Gastroesophageal sphincter (tissue), 3 donors: ENCODE data around the gene CCDC85A.

Source experiments
- EP300 ChIP-seq: sonication (generic); formaldehyde crosslinking; IDR thresholded peaks from one replicate; pipeline ENCODE4 v1.6.1; 2017; ENCODE audit warnings: antibody characterized with exemption, mild to moderate bottlenecking
- TF ChIP-seq, protein P1 (sequence below), 4 experiments: fragments of 200-600 bp in 2 of 4; fragments of 450-650 bp in 2 of 4; sonication (generic) in 1 of 4; IDR thresholded peaks; one replicate each; pipeline ENCODE4 v1.5.1; 2017 to 2019; ENCODE audit warnings: antibody characterized with exemption in 4 of 4, mild to moderate bottlenecking in 2 of 4, moderate library complexity in 2 of 4

DNA sequence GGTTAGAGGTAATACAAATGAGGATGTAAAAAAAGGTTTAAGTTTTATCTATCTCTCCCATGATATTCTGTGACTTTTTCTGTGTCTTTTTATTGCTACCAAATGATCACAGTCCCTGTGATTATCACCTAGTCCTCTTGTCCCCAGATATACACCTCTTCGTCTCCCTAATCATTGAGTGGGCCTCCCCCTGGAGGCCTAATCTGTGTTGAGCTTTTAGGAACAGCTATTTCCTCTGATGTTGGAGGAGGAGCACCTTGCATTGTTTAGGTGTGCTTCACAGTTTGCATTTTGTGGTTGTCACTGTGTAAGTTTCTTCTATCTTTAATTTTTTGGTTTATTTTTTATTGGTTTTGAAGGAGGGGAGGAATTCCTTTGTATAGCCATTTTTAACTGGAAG is 33.3 kb downstream of the CCDC85A start:
- no peak for TF ChIP-seq EP300
- TF ChIP-seq, protein P1, sequence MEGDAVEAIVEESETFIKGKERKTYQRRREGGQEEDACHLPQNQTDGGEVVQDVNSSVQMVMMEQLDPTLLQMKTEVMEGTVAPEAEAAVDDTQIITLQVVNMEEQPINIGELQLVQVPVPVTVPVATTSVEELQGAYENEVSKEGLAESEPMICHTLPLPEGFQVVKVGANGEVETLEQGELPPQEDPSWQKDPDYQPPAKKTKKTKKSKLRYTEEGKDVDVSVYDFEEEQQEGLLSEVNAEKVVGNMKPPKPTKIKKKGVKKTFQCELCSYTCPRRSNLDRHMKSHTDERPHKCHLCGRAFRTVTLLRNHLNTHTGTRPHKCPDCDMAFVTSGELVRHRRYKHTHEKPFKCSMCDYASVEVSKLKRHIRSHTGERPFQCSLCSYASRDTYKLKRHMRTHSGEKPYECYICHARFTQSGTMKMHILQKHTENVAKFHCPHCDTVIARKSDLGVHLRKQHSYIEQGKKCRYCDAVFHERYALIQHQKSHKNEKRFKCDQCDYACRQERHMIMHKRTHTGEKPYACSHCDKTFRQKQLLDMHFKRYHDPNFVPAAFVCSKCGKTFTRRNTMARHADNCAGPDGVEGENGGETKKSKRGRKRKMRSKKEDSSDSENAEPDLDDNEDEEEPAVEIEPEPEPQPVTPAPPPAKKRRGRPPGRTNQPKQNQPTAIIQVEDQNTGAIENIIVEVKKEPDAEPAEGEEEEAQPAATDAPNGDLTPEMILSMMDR (IDR thresholded peaks at IDR 0.05) = no peak
